Heart right ventricle (tissue), 16 donors: Measurements from ENCODE around the gene DNTT. TPM values are rescaled to one million over a fixed set of nuclear protein-coding genes. Genes with fewer than 3 reads are reported as not detected.
A peak's percentile ranks its signal among the peaks of the same experiment; 100 is the strongest.

Source experiments
- ATAC-seq, 8 donors: fragments of 200-7000 bp; cut with Tn5 transposase; one replicate each; pipeline ENCODE4 v1.9.1; 2020; ENCODE audit warnings: mild to moderate bottlenecking in 8 of 8, moderate library complexity in 8 of 8, moderate number of reproducible peaks in 1 of 8
- DNase-seq, 2 donors: peaks; one replicate each; pipeline ENCODE4 v3.0.0-alpha.2; 2020
- H3K27ac ChIP-seq, 10 donors: fragments of 200-600 bp; sonication (generic) in 2 of 10; one replicate each; pipeline versions ENCODE4 v1.5.0 to v1.8.0; 2020 to 2022; ENCODE audit warnings: mild to moderate bottlenecking in 3 of 10
- H3K27me3 ChIP-seq, 7 donors: fragments of 200-600 bp; one replicate each; pipeline ENCODE4 v1.8.0; 2021 to 2022; ENCODE audit warnings: mild to moderate bottlenecking in 2 of 7
- H3K36me3 ChIP-seq, 9 donors: fragments of 200-600 bp; sonication (generic) in 1 of 9; one replicate each; pipeline versions ENCODE4 v1.5.0 to v1.8.0; 2020 to 2022; ENCODE audit warnings: mild to moderate bottlenecking in 2 of 9
- H3K4me1 ChIP-seq, 9 donors: fragments of 200-600 bp; sonication (generic) in 1 of 9; one replicate each; pipeline versions ENCODE4 v1.5.0 to v1.8.0; 2020 to 2022; ENCODE audit warnings: mild to moderate bottlenecking in 4 of 9
- H3K4me3 ChIP-seq, 10 donors: fragments of 200-600 bp; sonication (generic) in 2 of 10; one replicate each; pipeline versions ENCODE4 v1.5.0 to v1.8.0; 2020 to 2022; ENCODE audit warnings: mild to moderate bottlenecking in 7 of 10, moderate library complexity in 2 of 10
- H3K9me3 ChIP-seq, 11 donors: fragments of 200-600 bp in 10 of 11; sonication (generic) in 2 of 11; one replicate each; pipeline versions ENCODE4 v1.5.0 to v1.8.0; 2013 to 2022; ENCODE audit warnings: mild to moderate bottlenecking in 2 of 11, control low read depth in 1 of 11, moderate library complexity in 1 of 11
- CTCF ChIP-seq, 9 donors: fragments of 200-600 bp; sonication (generic) in 2 of 9; IDR thresholded peaks; one replicate each; pipeline versions ENCODE4 v1.5.0 to v1.8.0; 2021 to 2022; ENCODE audit warnings: antibody characterized with exemption in 9 of 9, mild to moderate bottlenecking in 5 of 9, moderate library complexity in 1 of 9
- WGBS, 2 donors: extraction: QIAGEN DNeasy Blood & Tissue Kit; methylation state at CpG; one replicate each; pipeline ENCODE4 v1.1.7; 2013; ENCODE audit warnings: inconsistent platforms in 1 of 2; 5-methylcytosine and 5-hydroxymethylcytosine counted together
- intact Hi-C, 10 donors: fragments of 100-400 bp; cut with DNase I; formaldehyde crosslinking; loops; one replicate each; pipeline versions ENCODE4 v1.11.1 to v1.14.2; 2022
- polyA plus RNA-seq, 2 donors: library from polyadenylated mRNA; stranded (reverse); fragments of 200-250 nt; gene quantifications; one replicate each; pipeline ENCODE4 v1.2.3, GENCODE V29; 2013
- total RNA-seq, 10 donors: library from RNA; stranded (reverse); fragmentation: NEBNext Ultra II Directional in 3 of 10; extraction: Animal tissue kit (Norgen Biotek cat#: 25700) in 3 of 10; gene quantifications; one replicate each; pipeline versions ENCODE4 v1.2.1 to v1.2.4, GENCODE V29; 2021 to 2023
- donor health status: Arrhythmogenic right ventricular cardiomyopathy.
- donor health status: ischemic (EF 13 %, LVEDD 7.1; RV severe dilation, severe dysfunction).
- donor health status: healthy with polysubstance abuse.
- donor health status: DM: no; HTN: yes; CAD: no.
- donor health status: DM: no; HTN: no; CAD: no.
- donor health status: ischemic (EF 25% LVEDD 6.9; RV normal size, moderate dysfunction).
- donor health status: ischemic (EF 25% LVEDD 5.7; RV mildly dilated, moderate dysfunction).
- donor health status: healthy.
- donor health status: DM: yes; HTN: yes; CAD: no.
- donor health status: Ischemic cardiomyopathy.
- donor health status: ischemic (EF 35%, LVEDD 5.7; RV mildly dilated, moderate dysfunction).
- donor health status: nonischemic (EF 11% LVEDD 7.7; RV severe dilation, severe dysfunction).
- donor health status: DM: yes; HTN: yes; CAD: no.
- donor health status: PGD.
- donor health status: ischemic (EF 29% LVEDD 5.4; RV normal size, mild dysfunction).
- donor health status: nonischemic (EF 23%, LVEDD 6.1; RV moderate dilation, normal function).

The DNTT gene
- total and polyA plus RNA-seq, 12 donors, result not detected

GRCh38 chr10:96309628-96310320 lies 5.5 kb downstream of the DNTT start:
- intact Hi-C loops, result no loop called here
- no peaks in the 10 kb centered on the region for H3K36me3 ChIP-seq
- H3K4me3 ChIP-seq, result no peak overlapping the region
- 45 to 51% methylated on average over 3 of the region's 3 CpGs for WGBS, 2 donors
- no peaks in the 10 kb centered on the region for H3K27me3 ChIP-seq
- no peaks in the 10 kb centered on the region for H3K9me3 ChIP-seq
- H3K4me1 ChIP-seq, result peaks cover 0 to 35% (median 13%) of the 10 kb centered on the region in 9 donors
- peak in 2 of 8 donors; percentile 42 to 53 for ATAC-seq
- TF ChIP-seq CTCF (IDR thresholded peaks at IDR 0.05), result no peak
- H3K27ac ChIP-seq, result peak overlapping the region in 4 of 10 donors; percentile 3 to 53 (median 18)
- no peak for DNase-seq

- no peak for DNase-seq
- Histone ChIP-seq H3K4me1 (peaks cover 0 to 35% (median 13%) of the 10 kb centered on the region in 9 donors), H3K4me3 (no peak overlapping the region), H3K27me3 (peaks cover 0 to 2% (median 0%) of the 10 kb centered on the region in 7 donors), H3K9me3 (no peaks in the 10 kb centered on the region), H3K36me3 (no peaks in the 10 kb centered on the region), H3K27ac (peak overlapping the region in 2 of 10 donors; percentile 16 to 37)
- WGBS, 2 donors, result 41 to 55% methylated on average over 1 of the region's 1 CpG
- ATAC-seq, result peak in 1 of 8 donors; percentile 17
- intact Hi-C loops, result no loop called here
- TF ChIP-seq CTCF (IDR thresholded peaks at IDR 0.05), result no peak
These were observed 6.1 kb downstream of the DNTT start for GRCh38 chr10:96310321-96310669.

- DNase-seq (no peak), ATAC-seq (no peak)
- H3K27ac ChIP-seq, result no peak overlapping the region
- H3K4me1 ChIP-seq, result peaks cover 0 to 35% (median 12%) of the 10 kb centered on the region in 9 donors
- no peaks in the 10 kb centered on the region for H3K9me3 ChIP-seq
- H3K27me3 ChIP-seq, result peaks cover 0 to 5% (median 0%) of the 10 kb centered on the region in 7 donors
- intact Hi-C loops, result no loop called here
- no peak overlapping the region for H3K4me3 ChIP-seq
- WGBS, 2 donors, result 62 to 70% methylated on average over 3 of the region's 3 CpGs
- no peaks in the 10 kb centered on the region for H3K36me3 ChIP-seq
- no peak for TF ChIP-seq CTCF (IDR thresholded peaks at IDR 0.05)
These were observed 7.0 kb downstream of the DNTT start for GRCh38 chr10:96311180-96311715.

GRCh38 chr10:96313344-96313743 lies 9.1 kb downstream of the DNTT start:
- no peak for TF ChIP-seq CTCF (IDR thresholded peaks at IDR 0.05)
- intact Hi-C loops, result no loop called here
- Histone ChIP-seq H3K9me3 (no peaks in the 10 kb centered on the region), H3K27me3 (peaks cover 0 to 10% (median 0%) of the 10 kb centered on the region in 7 donors), H3K36me3 (no peaks in the 10 kb centered on the region), H3K4me1 (peaks cover 0 to 32% (median 12%) of the 10 kb centered on the region in 9 donors), H3K27ac (no peak overlapping the region), H3K4me3 (no peak overlapping the region)
- WGBS, 2 donors, result 72 to 85% methylated on average over 2 of the region's 2 CpGs
- no peak for ATAC-seq
- no peak for DNase-seq
